ENCODE measurements around the gene CPEB4. TPM values are rescaled to one million over a fixed set of nuclear protein-coding genes. Genes with fewer than 3 reads are reported as not detected.

The CPEB4 gene
- total and polyA plus RNA-seq, 9 of the 15 experiments (the other 6 are each of a cell fraction or from before 2014, with no cell fraction given) = 7.4 to 21.3 (median 12.4) TPM

DNA sequence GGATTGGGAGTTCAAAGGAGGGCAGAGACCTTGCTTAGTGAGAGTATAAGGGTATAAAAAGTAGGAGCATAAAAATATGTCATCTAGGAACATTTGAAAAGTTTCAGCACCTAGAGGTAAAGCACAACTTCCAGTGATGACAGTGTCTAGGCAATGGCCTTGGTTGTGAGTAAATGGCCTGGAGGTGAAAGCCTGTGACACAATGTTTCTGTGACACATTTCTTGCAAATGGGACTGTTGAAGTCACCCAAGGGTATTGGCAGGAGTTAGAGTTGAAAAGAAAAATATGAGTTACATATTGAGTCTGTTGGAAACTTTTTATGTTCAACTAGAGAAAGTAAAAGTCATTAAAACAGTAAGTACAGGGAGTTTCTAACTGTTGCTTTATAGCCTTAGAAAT is 115.6 kb downstream of the CPEB4 start:
- Histone ChIP-seq H3K9me3 (replicated peaks; ENCODE audit: control insufficient read depth, insufficient read depth, low read depth, low read length) (no peaks in the 10 kb centered on the region), H3K9me1 (ENCODE audit: control insufficient read depth, insufficient read depth, low read length) (no peaks in the 10 kb centered on the region), H3K9ac (ENCODE audit: insufficient read depth in 1 of 2, low read depth in 2 of 2, low read length in 2 of 2) (no peak overlapping the region), H3K4me3 (no peak overlapping the region), H4K20me1 (replicated peaks; ENCODE audit: control insufficient read depth, insufficient read depth, low read length) (no peaks in the 10 kb centered on the region), H3K4me2 (ENCODE audit: insufficient read depth, low read length) (no peak overlapping the region), H3K36me3 (ENCODE audit: control insufficient read depth, insufficient read depth, low read length) (no peaks in the 10 kb centered on the region), H3K79me2 (ENCODE audit: control insufficient read depth, insufficient read depth, low read length) (no peaks in the 10 kb centered on the region), H2AFZ (ENCODE audit: low read depth, low read length) (no peak overlapping the region), H3K27ac (ENCODE audit: extremely low read depth, low read depth, low read length) (no peak overlapping the region), H3K4me1 (replicated peaks in 1 of 2; ENCODE audit: control insufficient read depth in 2 of 2, insufficient read depth in 2 of 2, low read length in 2 of 2) (no peaks in the 10 kb centered on the region), H3K27me3 (ENCODE audit: control insufficient read depth in 2 of 2, insufficient read depth in 2 of 2, low read length in 2 of 2) (no peaks in the 10 kb centered on the region)
- no peak for FAIRE-seq
- CTCF ChIA-PET (ENCODE audit: low intra/inter-chr PET ratio) = no interaction called here
- BruUV-seq (replicated peaks) = no TSS peak
- ATAC-seq = no peak
- TF ChIP-seq XRCC5 (IDR thresholded peaks at IDR 0.05; ENCODE audit: low read depth, low read length) = no peak
- no peak for TF ChIP-seq FOXP1 (CRISPR knock-in tag; IDR thresholded peaks at IDR 0.05)
- TF ChIP-seq DPF2 (IDR thresholded peaks at IDR 0.05) = no peak
- TF ChIP-seq PHB (CRISPR knock-in tag; IDR thresholded peaks at IDR 0.05) = no peak
- TF ChIP-seq, protein P1, sequence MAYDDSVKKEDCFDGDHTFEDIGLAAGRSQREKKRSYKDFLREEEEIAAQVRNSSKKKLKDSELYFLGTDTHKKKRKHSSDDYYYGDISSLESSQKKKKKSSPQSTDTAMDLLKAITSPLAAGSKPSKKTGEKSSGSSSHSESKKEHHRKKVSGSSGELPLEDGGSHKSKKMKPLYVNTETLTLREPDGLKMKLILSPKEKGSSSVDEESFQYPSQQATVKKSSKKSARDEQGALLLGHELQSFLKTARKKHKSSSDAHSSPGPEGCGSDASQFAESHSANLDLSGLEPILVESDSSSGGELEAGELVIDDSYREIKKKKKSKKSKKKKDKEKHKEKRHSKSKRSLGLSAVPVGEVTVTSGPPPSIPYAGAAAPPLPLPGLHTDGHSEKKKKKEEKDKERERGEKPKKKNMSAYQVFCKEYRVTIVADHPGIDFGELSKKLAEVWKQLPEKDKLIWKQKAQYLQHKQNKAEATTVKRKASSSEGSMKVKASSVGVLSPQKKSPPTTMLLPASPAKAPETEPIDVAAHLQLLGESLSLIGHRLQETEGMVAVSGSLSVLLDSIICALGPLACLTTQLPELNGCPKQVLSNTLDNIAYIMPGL (CRISPR knock-in tag; IDR thresholded peaks at IDR 0.05) = no peak
- TF ChIP-seq, protein P2, sequence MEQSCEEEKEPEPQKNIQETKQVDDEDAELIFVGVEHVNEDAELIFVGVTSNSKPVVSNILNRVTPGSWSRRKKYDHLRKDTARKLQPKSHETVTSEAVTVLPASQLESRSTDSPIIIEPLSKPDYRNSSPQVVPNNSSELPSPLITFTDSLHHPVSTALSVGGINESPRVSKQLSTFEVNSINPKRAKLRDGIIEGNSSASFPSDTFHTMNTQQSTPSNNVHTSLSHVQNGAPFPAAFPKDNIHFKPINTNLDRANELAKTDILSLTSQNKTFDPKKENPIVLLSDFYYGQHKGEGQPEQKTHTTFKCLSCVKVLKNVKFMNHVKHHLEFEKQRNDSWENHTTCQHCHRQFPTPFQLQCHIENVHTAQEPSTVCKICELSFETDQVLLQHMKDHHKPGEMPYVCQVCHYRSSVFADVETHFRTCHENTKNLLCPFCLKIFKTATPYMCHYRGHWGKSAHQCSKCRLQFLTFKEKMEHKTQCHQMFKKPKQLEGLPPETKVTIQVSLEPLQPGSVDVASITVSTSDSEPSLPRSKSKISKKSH (CRISPR knock-in tag; IDR thresholded peaks at IDR 0.05) = no peak
- no peak for TF ChIP-seq JUNB (CRISPR knock-in tag; conservative IDR thresholded peaks at IDR 0.05)
- intact Hi-C loops (cut with micrococcal nuclease) = no loop called here
- POLR2A ChIA-PET = no interaction called here
- in situ Hi-C loops (cut with MboI) = no loop called here
- no peak for DNase-seq (ENCODE audit: extremely low read depth in 1 of 4, low spot score in 3 of 4)
